HG03439 (cell line): Measurements from ENCODE around the gene ABCA9.
"Not testable (repeated sequence)": the region's sequence is repeated elsewhere in the genome, so short reads cannot be mapped to it uniquely, and the experiment has no call there.

Experiments
- ATAC-seq: cut with Tn5 transposase; IDR thresholded peaks from one replicate; pipeline ENCODE4 v1.9.1; 2021; ENCODE audit warnings: mild to moderate bottlenecking, moderate library complexity; ENCODE audit not compliant: unreplicated experiment

Gene ABCA9

GRCh38 chr17:69031839-69032238 lies 28.9 kb downstream of the ABCA9 start:
- no peak for ATAC-seq

DNA sequence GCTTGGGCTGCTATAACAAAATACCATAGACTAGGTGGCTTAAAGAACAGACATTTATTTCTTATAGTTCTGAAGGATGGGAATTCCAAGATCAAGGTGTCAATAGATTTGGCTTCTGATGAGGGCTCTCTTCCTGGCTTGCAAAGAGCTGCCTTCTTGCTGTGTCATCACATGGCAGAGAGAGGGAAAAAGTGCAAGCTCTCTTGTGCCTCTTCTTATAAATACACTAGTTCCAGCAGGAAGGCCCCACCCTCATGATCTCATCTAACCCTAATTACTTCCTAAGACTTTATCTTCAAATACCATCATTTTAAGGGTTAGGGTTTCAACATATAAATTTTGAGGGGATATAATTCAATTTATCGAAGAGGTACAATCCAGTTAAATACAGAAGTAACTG lies 30.6 kb downstream of the ABCA9 start:
- ATAC-seq = no peak

GRCh38 chr17:69018687-69019086 lies 42.0 kb downstream of the ABCA9 start:
- no peak for ATAC-seq

DNA sequence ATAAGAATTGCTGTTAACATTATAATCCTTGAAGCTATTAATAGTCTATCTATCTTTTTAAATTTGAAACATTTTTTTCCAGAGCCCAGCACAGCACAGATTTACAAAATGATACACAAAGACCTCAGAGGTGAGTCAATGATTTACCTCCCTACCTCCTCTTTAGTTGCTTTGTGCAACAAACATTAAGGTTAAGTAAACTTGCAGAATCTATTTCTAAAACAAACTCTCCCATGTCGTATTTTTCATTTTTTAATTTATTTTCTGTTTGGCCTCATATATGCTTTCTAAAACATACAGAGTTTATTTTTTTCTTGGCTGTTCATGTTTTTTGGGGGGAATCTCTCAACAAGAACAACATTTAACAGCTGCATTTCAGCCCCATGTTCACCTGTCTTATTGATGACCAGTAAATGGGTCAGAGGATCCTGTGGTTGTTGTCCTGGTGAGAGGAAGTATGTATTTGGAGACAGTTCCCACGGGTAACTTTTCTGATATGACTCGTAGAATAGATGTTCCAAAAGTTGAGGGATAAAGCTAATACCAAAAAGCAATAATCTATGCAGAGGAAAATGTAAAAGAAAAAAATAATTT lies 42.6 kb downstream of the ABCA9 start:
- no peak for ATAC-seq

DNA sequence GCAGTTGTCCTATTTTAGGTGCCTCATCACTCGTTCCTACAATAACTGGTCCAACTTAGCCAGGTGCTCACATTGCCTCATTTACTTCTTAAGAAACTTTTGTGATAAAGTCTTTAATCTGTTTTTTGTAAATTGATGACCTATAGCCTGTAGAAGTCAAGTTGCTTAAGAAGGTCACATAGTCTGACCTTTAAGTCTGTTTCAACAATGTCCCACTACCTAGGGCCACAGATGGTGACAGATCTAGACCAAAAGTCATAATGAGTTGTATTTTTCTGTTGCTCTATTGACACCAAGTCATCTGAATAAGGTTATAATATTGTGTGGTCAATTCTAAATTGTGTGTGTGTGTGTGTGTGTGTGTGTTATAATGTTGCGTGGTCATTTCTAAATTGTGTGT lies 45.1 kb downstream of the ABCA9 start:
- ATAC-seq = no peak

- no peak for ATAC-seq
Measured at GRCh38 chr17:69012895-69013805, 47.6 kb downstream of the ABCA9 start.

DNA sequence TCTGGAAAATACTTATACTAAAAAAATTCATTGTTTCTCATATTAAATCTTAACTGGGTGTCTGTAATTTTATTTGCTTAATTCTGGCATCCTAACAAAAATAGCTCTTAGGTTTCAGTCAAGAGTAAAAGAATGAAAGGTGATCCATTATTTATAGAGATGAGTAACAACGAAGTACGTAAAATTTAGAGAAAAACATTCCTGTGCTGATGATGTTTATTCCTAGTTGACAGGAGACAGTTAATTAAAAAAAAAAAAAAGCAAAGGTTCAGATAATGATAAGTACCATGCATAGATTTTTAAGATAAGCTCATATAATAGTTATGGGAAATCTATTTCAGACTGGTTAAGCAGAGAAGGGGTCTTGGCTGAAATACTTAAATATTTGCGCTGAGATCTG lies 50.8 kb downstream of the ABCA9 start:
- ATAC-seq = no peak

GRCh38 chr17:69004759-69005158 lies 56.0 kb downstream of the ABCA9 start:
- ATAC-seq = not testable (repeated sequence)

DNA sequence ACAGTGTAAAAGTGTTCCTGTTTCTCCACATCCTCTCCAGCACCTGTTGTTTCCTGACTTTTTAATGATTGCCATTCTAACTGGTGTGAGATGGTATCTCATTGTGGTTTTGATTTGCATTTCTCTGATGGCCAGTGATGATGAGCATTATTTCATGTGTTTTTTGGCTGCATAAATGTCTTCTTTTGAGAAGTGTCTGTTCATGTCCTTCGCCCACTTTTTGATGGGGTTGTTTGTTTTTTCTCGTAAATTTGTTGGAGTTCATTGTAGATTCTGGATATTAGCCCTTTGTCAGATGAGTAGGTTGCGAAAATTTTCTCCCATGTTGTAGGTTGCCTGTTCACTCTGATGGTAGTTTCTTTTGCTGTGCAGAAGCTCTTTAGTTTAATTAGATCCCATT lies 61.0 kb downstream of the ABCA9 start:
- ATAC-seq = not testable (repeated sequence)

GRCh38 chr17:68993112-68993511 lies 67.6 kb downstream of the ABCA9 start:
- ATAC-seq = no peak

- no peak for ATAC-seq
Measured at GRCh38 chr17:68987966-68988365, 72.8 kb downstream of the ABCA9 start.

DNA sequence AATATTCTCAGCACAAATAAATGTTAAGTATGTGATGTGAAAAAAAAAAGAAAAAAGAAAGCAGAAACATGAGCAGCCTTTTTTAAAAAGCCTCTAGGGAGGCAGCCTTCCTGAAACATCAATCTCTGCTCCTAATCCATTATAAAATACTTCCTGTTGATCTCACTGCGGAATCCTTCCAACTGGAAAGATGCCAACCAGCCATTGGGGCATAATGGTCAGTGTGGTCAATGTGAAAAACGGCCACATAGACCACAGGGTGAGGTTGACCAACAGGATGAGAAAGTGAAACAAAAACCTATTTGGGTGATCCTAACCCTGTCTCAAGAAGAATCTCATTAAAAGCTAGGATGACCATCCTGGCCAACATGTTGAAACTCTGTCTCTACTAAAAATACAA lies 79.4 kb downstream of the ABCA9 start:
- ATAC-seq = no peak

DNA sequence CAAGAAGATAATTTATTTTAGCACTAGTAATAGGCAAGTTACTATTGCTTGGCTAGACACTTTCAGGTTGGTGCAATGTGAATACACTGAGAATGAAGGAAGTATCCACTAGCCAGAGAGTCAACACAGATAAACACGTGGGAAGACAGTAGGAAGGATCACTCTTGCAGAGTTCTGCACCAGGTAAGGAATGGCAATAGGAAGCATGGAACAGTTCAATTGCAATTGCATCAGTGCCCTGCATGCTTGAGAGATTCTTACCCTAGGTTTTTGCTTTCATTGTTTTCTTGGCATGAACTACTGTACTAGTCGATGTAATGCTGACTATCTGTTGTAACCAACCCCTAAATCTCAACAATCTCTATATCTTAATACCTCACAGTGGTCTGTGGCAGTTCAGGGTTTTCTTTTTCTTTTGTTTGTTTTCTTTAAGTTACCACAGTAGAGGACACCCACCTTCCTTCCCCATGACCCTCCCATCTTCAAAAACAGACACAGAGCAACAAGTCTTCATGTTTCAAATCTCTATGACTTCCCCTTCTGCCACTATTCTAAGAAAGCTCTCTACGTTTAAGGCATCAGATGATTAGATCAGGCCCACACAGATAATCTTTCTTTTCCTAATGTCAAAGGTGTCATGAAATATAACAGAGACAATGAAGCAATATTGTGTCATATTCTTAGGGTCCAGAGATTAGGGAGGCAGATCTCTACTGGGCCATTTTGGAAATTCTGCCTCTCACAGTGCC lies 87.5 kb downstream of the ABCA9 start:
- ATAC-seq = no peak

DNA sequence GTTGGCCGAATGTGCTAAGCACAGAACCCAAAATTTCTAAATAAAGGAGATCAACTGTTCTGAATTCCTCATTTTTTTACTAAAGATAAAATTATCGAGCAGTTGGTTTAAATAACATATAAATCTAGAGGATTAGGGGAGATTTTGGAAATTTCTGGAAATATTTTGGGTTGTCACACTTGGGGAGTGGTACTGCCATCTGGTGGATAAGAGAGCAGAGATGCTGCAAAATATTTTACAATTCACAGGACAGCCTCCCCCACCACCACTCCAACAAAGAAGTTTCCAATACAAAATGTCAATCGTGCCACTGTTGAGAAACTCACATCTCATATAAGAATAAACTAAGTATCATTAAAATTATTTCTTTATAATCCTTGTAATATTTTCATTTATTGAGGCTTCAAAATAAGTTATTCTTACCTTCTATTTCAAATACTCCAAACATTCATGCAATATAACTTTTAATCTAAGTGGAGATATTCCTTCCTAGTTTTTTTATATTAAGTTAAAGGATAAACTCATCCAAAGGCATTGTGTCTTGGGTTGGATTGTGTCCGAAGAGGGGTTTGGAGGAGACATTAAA lies 88.5 kb downstream of the ABCA9 start:
- no peak for ATAC-seq

- ATAC-seq = no peak
Measured at GRCh38 chr17:68969101-68969500, 91.6 kb downstream of the ABCA9 start.

DNA sequence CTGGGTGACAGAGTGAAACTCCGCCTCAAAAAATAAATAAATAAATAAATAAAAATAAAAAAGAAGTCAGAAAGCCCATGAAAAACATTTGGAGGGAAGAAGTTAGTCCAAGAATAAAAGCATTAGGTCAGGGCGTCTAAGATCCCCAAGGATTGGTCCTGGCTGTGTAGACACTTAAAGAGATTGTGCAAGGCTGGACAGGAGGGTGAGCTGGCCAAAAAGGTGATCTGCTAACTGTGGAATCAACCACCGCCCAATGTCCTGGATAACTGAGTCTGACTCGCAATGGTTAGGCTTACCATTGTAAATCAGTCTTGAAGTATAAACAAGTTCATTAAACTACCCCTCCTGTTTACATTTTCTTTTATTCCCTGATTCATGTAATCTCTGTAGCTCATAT lies 96.8 kb downstream of the ABCA9 start:
- no peak for ATAC-seq

- ATAC-seq = no peak
Measured at GRCh38 chr17:68961214-68961882, 99.4 kb downstream of the ABCA9 start.

DNA sequence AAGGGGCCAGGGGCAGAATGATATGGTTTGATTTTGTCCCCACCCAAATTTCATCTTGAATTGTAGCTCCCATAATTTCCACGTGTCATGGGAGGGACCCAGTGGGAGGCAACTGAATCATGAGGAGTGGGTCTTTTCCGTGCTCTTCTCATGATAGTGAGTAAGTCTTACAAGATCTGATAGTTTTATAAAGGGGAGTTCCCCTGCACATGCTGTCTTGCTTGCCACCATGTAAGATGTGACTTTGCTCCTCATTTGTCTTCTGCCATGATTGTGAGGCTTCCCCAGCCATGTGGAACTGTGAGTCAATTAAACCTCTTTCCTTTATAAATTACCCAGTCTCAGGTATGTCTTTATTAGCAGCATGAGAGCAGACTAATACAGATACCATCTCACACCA lies 101.6 kb downstream of the ABCA9 start:
- not testable (repeated sequence) for ATAC-seq

DNA sequence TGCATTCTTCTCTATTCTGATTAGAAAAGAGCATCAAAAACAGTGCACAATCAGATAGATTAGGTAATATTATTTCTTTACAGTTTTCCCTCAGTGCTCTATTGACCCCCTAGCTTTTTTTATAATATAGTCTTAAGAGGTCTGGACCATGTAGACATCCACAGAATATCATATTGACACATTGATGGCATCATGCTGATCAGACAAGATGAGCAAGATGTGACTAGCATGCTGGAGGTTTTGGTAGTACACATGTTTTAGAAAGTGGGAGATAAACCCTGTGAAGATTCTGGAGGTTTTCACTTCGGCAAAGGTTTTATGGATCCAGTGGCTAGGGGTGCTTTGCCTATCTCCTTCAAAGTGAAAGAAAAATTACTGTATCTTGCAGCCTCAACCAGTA lies 102.8 kb downstream of the ABCA9 start:
- ATAC-seq = no peak

GRCh38 chr17:68955181-68955841 lies 105.4 kb downstream of the ABCA9 start, which contains the start of gene ABCA8:
ABCA8 (minus strand) TSS chr17:68955392; CDS start chr17:68942034, 13,358 bp downstream.
- ATAC-seq = no peak
